Testis (tissue), 3 donors: Measurements from ENCODE around the gene ERG28. TPM values are rescaled to one million over a fixed set of nuclear protein-coding genes. Genes with fewer than 3 reads are reported as not detected.

ENCODE experiments used
- DNase-seq: peaks from one replicate; pipeline ENCODE4 v3.0.0-alpha.2; 2019
- H3K27ac ChIP-seq, 2 donors: fragments of 200-600 bp; sonication (generic); one replicate each; pipeline ENCODE4 v1.5.1; 2019
- H3K27me3 ChIP-seq: fragments of 200-600 bp; sonication (generic); one replicate; pipeline ENCODE4 v1.5.1; 2019
- H3K36me3 ChIP-seq: fragments of 200-600 bp; sonication (generic); one replicate; pipeline ENCODE4 v1.5.1; 2017; ENCODE audit warnings: low read depth; ENCODE audit errors: missing control alignments
- H3K4me1 ChIP-seq: fragments of 200-600 bp; sonication (generic); one replicate; pipeline ENCODE4 v1.5.1; 2019
- H3K4me3 ChIP-seq, 2 donors: fragments of 200-600 bp; sonication (generic); one replicate each; pipeline ENCODE4 v1.5.1; 2017 to 2019
- H3K9me3 ChIP-seq: fragments of 200-600 bp; sonication (generic); one replicate; pipeline ENCODE4 v1.5.1; 2017
- POLR2A ChIP-seq: fragments of 450-650 bp; IDR thresholded peaks from one replicate; pipeline ENCODE4 v1.6.1; 2017; ENCODE audit warnings: antibody characterized with exemption, mild to moderate bottlenecking, moderate library complexity
- WGBS, 2 donors: methylation state at CpG; one replicate each; pipeline ENCODE4 v1.1.5; 2018; 5-methylcytosine and 5-hydroxymethylcytosine counted together
- intact Hi-C: fragments of 100-400 bp; cut with DNase I; formaldehyde crosslinking; loops from one replicate; pipeline ENCODE4 v1.15.1; 2023; ENCODE audit warnings: low total_unique reads
- polyA plus RNA-seq: library from polyadenylated mRNA; stranded (reverse); fragments of 350-450 nt; fragmentation: Illumina TruSeq; extraction: RNeasy Lipid Tissue Mini Kit (QIAGEN cat#74804); gene quantifications from one replicate; pipeline ENCODE4 v1.2.3, GENCODE V29; 2014; ENCODE audit warnings: low read depth, low replicate concordance; ENCODE audit not compliant: insufficient read depth
- total RNA-seq, 2 donors: library from RNA; depleted of rRNA; stranded (reverse); fragments of >200 nt; gene quantifications; one replicate each; pipeline ENCODE4 v1.2.3, GENCODE V29; 2016
- TF ChIP-seq, protein P1 (sequence below), 3 experiments: fragments of 450-650 bp in 2 of 3; fragments of 200-600 bp in 1 of 3; sonication (generic) in 1 of 3; IDR thresholded peaks; one replicate each; pipeline ENCODE4 v1.5.1; 2016 to 2019; ENCODE audit warnings: antibody characterized with exemption in 3 of 3, mild to moderate bottlenecking in 2 of 3, moderate library complexity in 1 of 3

The ERG28 gene
- total and polyA plus RNA-seq, 3 donors from 2014 or later: 60.0 to 103 (median 64.4) TPM

DNA sequence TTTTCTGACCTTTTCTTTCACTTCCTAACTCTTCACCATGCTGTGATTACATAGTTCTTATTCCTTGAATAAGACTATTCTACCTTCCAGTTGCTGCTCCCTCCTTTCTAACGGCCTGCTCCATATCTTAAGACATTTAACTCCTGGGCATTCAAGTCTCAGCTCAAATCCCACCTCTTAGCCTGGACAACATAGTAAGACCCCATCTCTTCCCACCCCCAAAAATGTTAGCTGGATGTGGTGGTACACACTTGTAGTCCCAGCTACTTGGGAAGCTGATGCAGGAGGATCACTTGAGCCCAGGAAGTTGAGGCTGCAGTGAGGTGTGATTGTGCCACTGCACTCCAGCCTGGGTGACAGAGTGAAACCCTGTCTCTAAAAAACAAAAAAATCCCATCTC lies 10.9 kb downstream of the ERG28 start:
- peak overlapping the region in 1 of 2 donors; percentile 1 for H3K27ac ChIP-seq
- H3K4me3 ChIP-seq: no peak overlapping the region
- 89 to 92% methylated on average over 1 of the region's 1 CpG for WGBS, 2 donors
- TF ChIP-seq POLR2A: no peak
- TF ChIP-seq, protein P1, sequence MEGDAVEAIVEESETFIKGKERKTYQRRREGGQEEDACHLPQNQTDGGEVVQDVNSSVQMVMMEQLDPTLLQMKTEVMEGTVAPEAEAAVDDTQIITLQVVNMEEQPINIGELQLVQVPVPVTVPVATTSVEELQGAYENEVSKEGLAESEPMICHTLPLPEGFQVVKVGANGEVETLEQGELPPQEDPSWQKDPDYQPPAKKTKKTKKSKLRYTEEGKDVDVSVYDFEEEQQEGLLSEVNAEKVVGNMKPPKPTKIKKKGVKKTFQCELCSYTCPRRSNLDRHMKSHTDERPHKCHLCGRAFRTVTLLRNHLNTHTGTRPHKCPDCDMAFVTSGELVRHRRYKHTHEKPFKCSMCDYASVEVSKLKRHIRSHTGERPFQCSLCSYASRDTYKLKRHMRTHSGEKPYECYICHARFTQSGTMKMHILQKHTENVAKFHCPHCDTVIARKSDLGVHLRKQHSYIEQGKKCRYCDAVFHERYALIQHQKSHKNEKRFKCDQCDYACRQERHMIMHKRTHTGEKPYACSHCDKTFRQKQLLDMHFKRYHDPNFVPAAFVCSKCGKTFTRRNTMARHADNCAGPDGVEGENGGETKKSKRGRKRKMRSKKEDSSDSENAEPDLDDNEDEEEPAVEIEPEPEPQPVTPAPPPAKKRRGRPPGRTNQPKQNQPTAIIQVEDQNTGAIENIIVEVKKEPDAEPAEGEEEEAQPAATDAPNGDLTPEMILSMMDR (IDR thresholded peaks at IDR 0.05): no peak
- no peak for DNase-seq
- H3K4me1 ChIP-seq: peaks cover 18% of the 10 kb centered on the region
- no peaks in the 10 kb centered on the region for H3K27me3 ChIP-seq
- H3K9me3 ChIP-seq: no peaks in the 10 kb centered on the region
- intact Hi-C loops: loop anchor here (5.0 kb wide), 1 partner anchor 72 kb away; the partner anchor contains the start of gene FLVCR2
- no peaks in the 10 kb centered on the region for H3K36me3 ChIP-seq

DNA sequence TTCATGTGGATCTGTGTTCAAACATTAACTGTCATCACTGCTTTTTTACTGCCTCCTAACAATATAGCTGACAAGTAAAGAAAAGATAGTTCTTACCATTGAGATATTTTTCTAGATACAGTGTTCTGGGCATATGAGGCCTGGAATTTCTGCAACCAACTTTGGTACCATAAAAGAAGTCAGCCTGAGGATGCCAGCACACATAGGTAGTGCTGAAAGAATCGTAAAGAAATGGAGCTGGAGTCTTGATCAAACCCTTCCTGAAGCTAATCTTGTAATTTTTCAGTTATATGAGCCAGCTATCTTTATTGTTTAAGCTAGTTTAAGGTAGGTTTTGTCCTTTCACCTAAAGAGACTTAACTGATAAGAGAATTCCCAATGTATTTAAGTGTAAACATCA lies 11.3 kb downstream of the ERG28 start:
- no peak for TF ChIP-seq POLR2A
- TF ChIP-seq, protein P1 (IDR thresholded peaks at IDR 0.05): no peak
- H3K27ac ChIP-seq: peak overlapping the region in 1 of 2 donors; percentile 1
- no peak for DNase-seq
- no peak overlapping the region for H3K4me3 ChIP-seq
- H3K4me1 ChIP-seq: peaks cover 18% of the 10 kb centered on the region
- H3K9me3 ChIP-seq: no peaks in the 10 kb centered on the region
- H3K27me3 ChIP-seq: no peaks in the 10 kb centered on the region
- H3K36me3 ChIP-seq: no peaks in the 10 kb centered on the region
- WGBS, 2 donors: 95 to 100% methylated on average over 1 of the region's 1 CpG
- intact Hi-C loops: no loop called here

DNA sequence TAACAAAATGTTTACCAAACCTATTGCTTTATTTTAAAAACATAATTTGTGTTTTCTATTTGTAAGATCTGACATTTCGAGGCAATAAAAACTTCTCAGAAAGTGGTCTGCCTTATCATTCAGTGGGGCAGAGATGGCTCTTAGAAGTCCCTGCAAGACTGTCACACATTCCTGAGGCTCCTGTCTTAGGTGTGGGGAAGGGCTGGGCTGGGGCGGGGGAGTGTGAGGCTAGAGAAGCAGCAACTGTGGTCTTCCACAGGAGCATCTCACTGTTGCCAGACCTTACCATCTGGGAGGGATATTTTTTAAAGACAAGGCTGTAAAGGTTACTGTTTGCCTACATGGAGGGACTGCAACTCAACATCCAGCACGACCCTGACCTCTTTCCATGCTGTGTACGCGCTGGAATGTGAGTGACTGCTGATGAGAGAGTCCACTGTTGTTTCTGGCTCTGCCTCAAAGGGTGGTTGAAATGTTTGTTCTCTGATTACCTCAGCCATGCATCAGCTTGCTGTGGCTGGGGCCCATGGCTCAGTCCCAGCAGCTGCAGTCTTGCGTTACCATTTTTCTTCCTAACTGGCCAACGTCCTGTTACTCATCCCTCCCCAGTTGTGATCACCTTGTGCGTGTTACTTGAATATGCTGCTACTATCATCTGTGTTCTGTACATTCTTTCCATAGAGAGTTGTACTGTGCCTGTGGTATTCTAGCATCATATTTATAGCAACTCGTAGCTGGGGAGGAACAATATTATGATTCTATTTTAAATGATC lies 12.4 kb downstream of the ERG28 start:
- Histone ChIP-seq H3K36me3 (no peaks in the 10 kb centered on the region), H3K4me3 (no peak overlapping the region), H3K27ac (no peak overlapping the region), H3K9me3 (no peaks in the 10 kb centered on the region), H3K4me1 (peaks cover 15% of the 10 kb centered on the region), H3K27me3 (no peaks in the 10 kb centered on the region)
- intact Hi-C loops: no loop called here
- TF ChIP-seq, protein P1 (IDR thresholded peaks at IDR 0.05): no peak
- TF ChIP-seq POLR2A: no peak
- peak; percentile 85 for DNase-seq
- WGBS, 2 donors: 38 to 51% methylated on average over 9 of the region's 9 CpGs

DNA sequence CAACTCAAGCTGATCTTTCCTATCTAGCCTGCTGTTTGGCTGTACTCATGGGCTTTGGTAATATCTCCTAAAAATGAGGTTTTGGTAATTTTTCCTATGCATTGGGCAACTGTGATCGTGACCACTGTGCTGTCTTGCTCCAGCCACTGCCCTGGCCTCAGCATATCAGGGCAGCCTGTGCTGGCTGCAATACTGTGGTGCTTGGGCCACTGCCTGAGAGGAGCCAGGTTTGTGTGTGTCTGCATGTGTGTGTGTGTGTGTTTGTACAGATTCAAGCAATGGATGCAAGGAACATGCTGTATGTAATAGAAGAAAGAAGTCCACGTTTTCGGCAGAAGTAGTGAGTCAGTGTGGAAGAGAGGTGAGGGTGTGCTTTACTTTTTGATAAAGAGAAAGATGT lies 13.0 kb downstream of the ERG28 start:
- no peak for DNase-seq
- WGBS, 2 donors: 63 to 65% methylated on average over 3 of the region's 3 CpGs
- no peak overlapping the region for H3K27ac ChIP-seq
- TF ChIP-seq, protein P1 (IDR thresholded peaks at IDR 0.05): no peak
- no peak for TF ChIP-seq POLR2A
- no peaks in the 10 kb centered on the region for H3K27me3 ChIP-seq
- H3K36me3 ChIP-seq: no peaks in the 10 kb centered on the region
- H3K4me1 ChIP-seq: peaks cover 15% of the 10 kb centered on the region
- no peak overlapping the region for H3K4me3 ChIP-seq
- H3K9me3 ChIP-seq: no peaks in the 10 kb centered on the region
- intact Hi-C loops: no loop called here

DNA sequence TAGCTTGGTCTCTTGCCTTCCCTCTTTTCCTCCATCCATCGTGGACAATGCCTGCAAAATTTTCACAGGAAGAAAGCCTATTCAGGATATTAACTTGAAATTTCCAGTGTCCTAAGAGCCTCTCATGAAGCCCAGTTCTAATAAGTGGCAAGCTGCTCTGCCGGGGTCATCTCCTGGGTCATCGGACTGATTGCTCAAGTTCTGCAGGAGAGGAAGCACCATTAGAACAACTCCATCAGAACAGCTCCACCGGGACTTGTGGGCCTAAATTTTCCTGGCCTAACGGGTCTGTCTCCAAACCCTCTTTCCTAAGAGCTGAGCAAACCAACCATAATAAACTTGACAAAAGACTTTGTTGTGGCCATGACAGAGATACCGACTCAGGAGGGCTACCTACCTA lies 13.9 kb downstream of the ERG28 start:
- 88 to 91% methylated on average over 6 of the region's 6 CpGs for WGBS, 2 donors
- TF ChIP-seq POLR2A: no peak
- TF ChIP-seq, protein P1 (IDR thresholded peaks at IDR 0.05): no peak
- intact Hi-C loops: no loop called here
- no peaks in the 10 kb centered on the region for H3K9me3 ChIP-seq
- H3K4me1 ChIP-seq: peaks cover 15% of the 10 kb centered on the region
- H3K27me3 ChIP-seq: no peaks in the 10 kb centered on the region
- H3K27ac ChIP-seq: no peak overlapping the region
- no peak overlapping the region for H3K4me3 ChIP-seq
- no peaks in the 10 kb centered on the region for H3K36me3 ChIP-seq
- DNase-seq: no peak
